Ectodermal cell (in vitro differentiated cells): ENCODE measurements around the gene UNC5A.
A peak's percentile ranks its signal among the peaks of the same experiment; 100 is the strongest.

Experiments
- H3K27ac ChIP-seq: 2 replicates; pipeline ENCODE4 v1.7.0; 2013; ENCODE audit warnings: mild to moderate bottlenecking, low read depth, low read length; ENCODE audit not compliant: insufficient read depth, poor library complexity, severe bottlenecking
- H3K27me3 ChIP-seq: 2 replicates; pipeline ENCODE4 v1.7.0; 2013; ENCODE audit warnings: mild to moderate bottlenecking, low read length; ENCODE audit not compliant: insufficient read depth, control insufficient read depth, poor library complexity, severe bottlenecking
- H3K36me3 ChIP-seq: one replicate; pipeline ENCODE4 v1.7.0; 2013; ENCODE audit warnings: low read length; ENCODE audit not compliant: control insufficient read depth, insufficient read depth
- H3K4me1 ChIP-seq: one replicate; pipeline ENCODE4 v1.7.0; 2013; ENCODE audit warnings: low read length; ENCODE audit not compliant: control insufficient read depth, insufficient read depth
- H3K4me3 ChIP-seq: 2 replicates; pipeline ENCODE4 v1.7.0; 2013; ENCODE audit warnings: low read depth, low read length, control low read depth; ENCODE audit not compliant: insufficient read depth
- H3K9me3 ChIP-seq: 2 replicates; pipeline ENCODE4 v1.7.0; 2013; ENCODE audit warnings: mild to moderate bottlenecking, low read length, moderate library complexity; ENCODE audit not compliant: control insufficient read depth
- WGBS, 2 experiments: methylation state at CpG; one replicate each; pipeline ENCODE4 v1.1.7; 2013; ENCODE audit warnings: missing lambda C conversion rate in 2 of 2; 5-methylcytosine and 5-hydroxymethylcytosine counted together

The UNC5A gene

DNA sequence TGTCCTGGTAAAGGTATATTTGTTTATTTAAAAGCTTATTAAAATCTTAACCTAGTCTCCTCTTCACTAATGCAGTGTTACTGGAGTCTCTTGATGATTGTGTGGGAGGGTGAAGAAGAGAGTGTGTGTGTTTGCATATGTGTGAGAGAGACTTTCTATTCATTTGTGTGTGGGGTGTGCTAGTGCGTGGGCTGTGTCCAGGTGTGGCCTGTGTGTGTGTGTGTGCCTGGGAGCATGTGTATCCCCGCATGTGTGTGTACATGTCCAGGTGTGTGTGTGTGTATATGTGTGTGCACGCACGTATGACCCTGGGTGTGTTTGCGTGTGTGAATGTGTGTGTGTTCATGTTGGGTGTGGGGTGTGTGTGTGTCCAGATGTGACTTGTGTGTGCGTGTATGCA is 10.3 kb upstream of the UNC5A start:
- Histone ChIP-seq H3K36me3 (no peaks in the 10 kb centered on the region), H3K4me3 (no peak overlapping the region), H3K27ac (no peak overlapping the region), H3K9me3 (no peaks in the 10 kb centered on the region), H3K27me3 (peaks cover 24% of the 10 kb centered on the region), H3K4me1 (no peaks in the 10 kb centered on the region)
- WGBS, 2 experiments, result 90 to 92% methylated on average over 6 of the region's 6 CpGs

DNA sequence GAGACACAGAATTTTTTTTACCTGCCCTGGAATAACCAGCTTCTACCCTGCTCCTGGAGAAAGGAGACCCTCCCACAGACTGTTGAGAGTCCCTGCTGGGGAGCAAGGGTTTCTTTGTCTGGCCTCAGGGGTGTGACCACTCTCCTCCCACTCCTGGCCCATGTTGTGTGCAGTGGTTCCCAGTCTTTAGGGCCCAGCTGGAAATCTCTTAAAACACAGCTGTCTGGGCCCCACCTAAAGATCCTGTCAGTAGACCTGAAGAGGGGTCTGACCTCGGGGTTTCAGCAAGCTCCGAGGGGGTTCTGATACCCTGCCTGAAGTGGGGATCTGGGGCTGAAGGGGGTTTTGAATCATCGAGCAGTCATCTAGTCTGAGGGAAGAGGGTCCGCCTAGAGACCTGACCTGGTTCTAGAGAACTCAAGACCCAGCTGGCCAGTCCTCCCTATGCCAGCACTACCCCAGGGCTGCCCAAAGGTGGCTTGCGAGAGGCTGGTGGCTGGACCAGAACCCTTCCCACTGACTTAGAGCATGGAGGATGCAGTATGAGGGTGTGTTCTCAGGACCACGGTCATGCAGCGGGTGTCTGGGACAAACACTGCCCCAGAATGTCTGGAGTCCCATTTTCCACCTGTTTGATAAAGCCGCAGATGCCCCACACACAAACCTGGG is 8.1 kb upstream of the UNC5A start:
- peaks cover 36% of the 10 kb centered on the region for H3K27me3 ChIP-seq
- H3K9me3 ChIP-seq, result no peaks in the 10 kb centered on the region
- WGBS, 2 experiments, result 88 to 91% methylated on average over 8 of the region's 8 CpGs
- no peak overlapping the region for H3K27ac ChIP-seq
- H3K36me3 ChIP-seq, result no peaks in the 10 kb centered on the region
- H3K4me3 ChIP-seq, result no peak overlapping the region
- H3K4me1 ChIP-seq, result no peaks in the 10 kb centered on the region

DNA sequence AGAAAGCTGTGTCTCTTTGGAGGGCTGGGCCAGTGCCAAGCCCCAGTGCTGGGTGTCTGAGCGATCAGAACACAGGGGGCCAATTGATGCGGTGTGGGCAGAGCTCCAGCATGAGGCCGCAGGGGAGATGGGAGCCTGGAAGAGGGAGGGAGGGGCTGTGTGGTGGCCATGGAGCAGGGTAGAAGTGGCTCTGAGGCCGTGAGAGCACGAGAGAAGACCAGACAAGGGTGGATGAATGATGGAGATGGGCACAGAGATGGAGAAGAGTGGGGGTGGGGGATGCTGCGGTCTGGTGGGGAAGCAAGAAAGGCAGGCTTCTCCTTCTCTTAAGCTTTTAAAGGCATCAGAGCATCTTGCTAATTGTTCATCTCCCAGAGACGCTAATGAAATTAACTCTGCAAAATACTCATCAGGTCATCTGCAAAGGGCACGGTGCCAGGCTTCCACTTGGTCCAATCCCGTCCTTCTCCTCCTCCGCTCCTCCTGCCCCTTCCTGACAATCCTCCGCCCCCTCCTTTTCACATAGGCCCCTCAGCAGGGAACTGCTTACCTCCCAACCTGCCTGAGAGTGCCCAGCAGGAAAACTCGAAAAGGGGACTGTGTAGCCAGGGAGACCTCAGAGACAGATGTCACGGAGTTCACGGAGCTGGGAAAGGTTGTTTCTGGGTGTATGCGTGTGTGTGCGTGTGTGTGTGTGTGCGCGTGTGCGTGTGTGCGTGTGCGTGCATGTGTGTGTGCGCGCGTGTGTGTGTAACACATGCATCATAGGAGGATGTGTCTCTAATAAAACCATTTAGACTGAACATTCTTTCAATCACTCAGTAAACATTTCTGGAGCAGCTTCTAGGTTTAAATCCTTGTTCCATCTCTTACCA is 7.1 kb upstream of the UNC5A start:
- Histone ChIP-seq H3K4me3 (no peak overlapping the region), H3K4me1 (no peaks in the 10 kb centered on the region), H3K27ac (no peak overlapping the region), H3K9me3 (no peaks in the 10 kb centered on the region), H3K27me3 (peaks cover 46% of the 10 kb centered on the region), H3K36me3 (no peaks in the 10 kb centered on the region)
- 68 to 71% methylated on average over 24 of the region's 24 CpGs for WGBS, 2 experiments

DNA sequence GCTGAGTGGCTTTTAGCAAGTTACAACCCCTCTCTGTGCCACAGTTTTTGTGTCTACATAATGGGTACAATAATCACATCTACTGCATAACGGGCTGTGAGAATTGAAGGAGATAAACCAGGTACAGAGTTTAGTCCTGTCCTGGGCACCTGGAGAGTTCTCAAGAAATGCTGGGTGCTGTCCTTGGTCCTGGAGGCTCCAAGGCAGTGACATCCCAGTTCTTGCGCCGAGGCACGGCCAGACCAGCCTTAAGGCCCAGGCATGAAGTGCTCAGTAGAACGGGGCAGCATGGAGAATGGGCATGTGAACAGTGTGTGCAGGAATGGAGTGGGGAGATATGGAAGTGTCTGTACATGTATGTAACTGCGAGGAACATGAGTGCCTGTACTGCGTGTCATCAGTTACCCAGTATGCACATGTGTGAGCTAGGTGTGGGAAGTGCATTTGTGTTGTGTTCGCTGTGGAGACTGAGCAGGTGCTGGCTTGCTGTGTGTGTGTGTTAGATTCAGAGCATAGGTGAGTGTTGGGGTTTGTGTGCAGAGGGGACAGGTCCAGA is 6.3 kb upstream of the UNC5A start:
- Histone ChIP-seq H3K27me3 (peaks cover 53% of the 10 kb centered on the region), H3K27ac (no peak overlapping the region), H3K36me3 (no peaks in the 10 kb centered on the region), H3K4me1 (no peaks in the 10 kb centered on the region), H3K9me3 (no peaks in the 10 kb centered on the region), H3K4me3 (no peak overlapping the region)
- WGBS, 2 experiments, result 54 to 61% methylated on average over 8 of the region's 8 CpGs

DNA sequence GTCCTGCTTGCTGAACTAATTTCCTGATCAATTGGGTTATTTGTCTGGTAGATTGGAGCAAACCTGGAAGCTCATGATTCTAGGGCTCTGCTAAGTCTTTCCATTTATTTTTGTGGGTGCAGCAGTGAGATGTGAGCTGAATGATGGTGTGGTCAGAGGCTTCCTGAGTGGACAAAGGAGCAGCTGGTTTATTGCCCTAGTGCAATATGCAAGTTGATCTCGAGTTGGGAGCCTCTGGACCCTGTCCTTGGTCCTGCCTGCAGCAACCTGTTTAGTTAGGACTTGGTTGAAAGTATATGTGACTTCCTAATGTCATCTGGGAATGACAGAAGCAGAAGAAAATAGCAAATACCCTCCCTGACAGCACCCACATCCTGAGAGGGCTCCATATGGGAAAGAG is 4.2 kb upstream of the UNC5A start:
- 0 to 14% methylated on average over 1 of the region's 1 CpG for WGBS, 2 experiments
- H3K4me1 ChIP-seq, result peaks cover 1% of the 10 kb centered on the region
- no peak overlapping the region for H3K4me3 ChIP-seq
- H3K36me3 ChIP-seq, result no peaks in the 10 kb centered on the region
- peaks cover 72% of the 10 kb centered on the region for H3K27me3 ChIP-seq
- no peak overlapping the region for H3K27ac ChIP-seq
- no peaks in the 10 kb centered on the region for H3K9me3 ChIP-seq

DNA sequence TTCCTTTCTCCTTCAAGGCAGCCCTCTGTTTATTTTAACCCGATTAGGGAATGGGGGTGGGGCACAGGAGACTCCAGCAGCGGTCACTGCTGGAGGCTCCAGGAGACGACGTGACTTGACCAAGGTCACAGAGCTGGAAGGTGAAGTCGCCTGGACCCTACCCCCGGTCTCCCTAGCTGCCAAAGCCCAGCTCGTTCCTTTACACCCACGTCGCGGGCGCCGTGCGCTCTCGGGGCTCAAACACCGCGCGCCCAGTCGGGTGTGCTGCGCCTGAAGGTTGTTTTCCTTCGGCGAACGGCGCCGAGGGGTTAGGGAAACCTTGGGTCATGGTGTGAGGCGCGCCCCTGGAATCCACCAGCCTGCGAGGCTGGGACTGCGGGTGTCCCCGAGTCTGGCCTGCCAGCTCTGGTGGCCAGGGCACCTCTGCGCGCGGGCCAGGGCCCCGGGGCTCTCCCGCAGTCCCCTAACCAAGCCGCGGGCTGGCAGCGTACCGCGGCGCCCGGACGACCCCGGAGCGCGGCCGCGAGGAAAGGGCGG is 747 bp upstream of the UNC5A start:
- Histone ChIP-seq H3K9me3 (no peaks in the 10 kb centered on the region), H3K4me1 (peaks cover 3% of the 10 kb centered on the region), H3K4me3 (peak overlapping the region; percentile 46), H3K27ac (no peak overlapping the region), H3K36me3 (no peaks in the 10 kb centered on the region), H3K27me3 (peaks cover 90% of the 10 kb centered on the region)
- 0 to 1% methylated on average over 48 of the region's 48 CpGs for WGBS, 2 experiments

DNA sequence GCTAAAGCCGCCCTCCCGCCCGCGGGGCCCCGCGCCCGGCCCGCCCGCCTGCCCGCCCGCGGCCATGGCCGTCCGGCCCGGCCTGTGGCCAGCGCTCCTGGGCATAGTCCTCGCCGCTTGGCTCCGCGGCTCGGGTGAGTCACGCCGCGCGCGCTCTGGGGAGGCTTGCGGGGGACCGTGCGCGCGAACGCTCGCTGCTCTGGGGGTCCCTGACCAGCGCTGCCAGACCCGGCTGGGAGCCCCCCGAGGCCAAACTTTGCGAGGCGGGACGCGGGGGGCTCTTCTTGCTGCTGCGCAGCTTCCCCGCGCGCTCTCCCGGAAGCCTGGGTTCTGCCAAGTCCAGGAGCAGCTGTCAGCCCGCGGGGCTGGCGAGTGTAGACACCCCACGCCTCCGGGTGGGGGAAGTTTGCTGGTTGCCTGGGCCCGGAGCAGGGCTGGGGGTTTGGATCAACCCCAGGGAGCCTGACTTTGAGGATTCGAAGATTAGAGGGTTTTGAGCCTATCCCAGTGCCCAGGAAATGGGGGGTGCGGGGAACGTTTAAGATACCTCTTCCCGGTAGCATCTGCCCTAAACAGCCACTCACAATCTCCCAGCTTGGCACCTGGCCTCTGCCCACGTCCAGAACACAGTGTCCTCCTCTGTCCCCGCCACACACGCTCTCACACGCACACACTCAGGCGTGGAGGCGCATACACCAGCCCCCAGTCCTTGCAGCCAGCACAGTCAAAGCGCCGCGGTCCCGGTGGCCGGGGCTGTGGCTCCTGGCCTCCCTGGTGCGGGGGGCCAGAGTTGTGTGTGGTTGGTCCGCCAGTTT is 535 bp downstream of the UNC5A start:
- H3K36me3 ChIP-seq, result no peaks in the 10 kb centered on the region
- WGBS, 2 experiments, result 5 to 6% methylated on average over 68 of the region's 68 CpGs
- H3K27ac ChIP-seq, result no peak overlapping the region
- H3K4me1 ChIP-seq, result peaks cover 3% of the 10 kb centered on the region
- H3K27me3 ChIP-seq, result peaks cover 95% of the 10 kb centered on the region
- peak overlapping the region; percentile 29 for H3K4me3 ChIP-seq
- no peaks in the 10 kb centered on the region for H3K9me3 ChIP-seq

DNA sequence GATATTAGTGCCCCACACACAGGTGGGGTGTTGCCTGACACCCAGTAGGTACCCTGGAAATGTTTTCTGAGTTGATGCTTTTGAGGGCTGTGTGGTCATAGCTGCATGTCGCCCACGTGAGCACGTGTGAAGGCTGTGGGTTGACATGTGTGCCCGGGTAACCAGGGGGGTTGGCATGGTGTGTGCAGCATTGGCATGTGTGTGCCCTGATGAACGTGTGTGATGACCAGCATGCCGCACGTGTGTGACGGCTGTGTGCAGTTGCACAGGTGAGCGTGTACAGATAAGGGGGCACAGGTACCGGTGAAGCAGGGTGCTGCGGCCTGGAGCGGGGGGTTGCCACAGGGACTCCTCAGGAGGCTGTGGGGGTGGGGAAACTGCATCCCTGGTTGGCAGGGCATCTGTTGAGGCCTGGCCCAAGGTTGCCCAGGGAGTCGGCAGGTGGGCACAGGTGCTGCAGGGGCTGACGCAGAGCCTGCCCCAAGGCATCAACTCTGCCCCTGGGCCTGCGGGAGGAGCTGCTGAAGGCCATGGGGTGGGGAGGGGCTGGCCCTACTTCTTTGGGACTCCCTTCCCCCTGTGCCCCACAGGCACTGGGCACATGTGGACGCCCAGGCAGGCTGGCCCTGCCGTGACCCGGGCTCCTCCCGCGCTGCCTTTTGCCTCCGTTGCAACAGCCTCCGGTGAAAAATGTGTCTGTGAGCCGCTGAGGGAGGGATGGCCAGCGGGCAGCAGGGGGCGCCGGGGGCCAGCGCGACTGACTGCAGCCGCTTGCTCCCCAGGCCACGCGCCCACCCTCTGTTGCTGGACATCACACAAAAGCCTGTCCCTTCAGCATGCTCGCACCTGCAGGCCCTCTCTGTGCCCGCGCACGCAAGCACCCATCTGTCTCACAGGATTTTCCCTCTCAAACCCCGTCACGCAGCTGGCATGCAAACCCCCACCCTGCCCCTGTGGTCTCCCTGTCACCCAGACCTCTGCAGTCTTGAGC is 2.2 kb downstream of the UNC5A start:
- peaks cover 96% of the 10 kb centered on the region for H3K27me3 ChIP-seq
- WGBS, 2 experiments, result 44% methylated on average over 37 of the region's 37 CpGs
- no peak overlapping the region for H3K27ac ChIP-seq
- H3K36me3 ChIP-seq, result no peaks in the 10 kb centered on the region
- H3K4me1 ChIP-seq, result peaks cover 10% of the 10 kb centered on the region
- H3K4me3 ChIP-seq, result no peak overlapping the region
- no peaks in the 10 kb centered on the region for H3K9me3 ChIP-seq
